Keratinocyte (primary cell): ENCODE results near the gene NDUFA7.
"Not testable (repeated sequence)": the region's sequence is repeated elsewhere in the genome, so short reads cannot be mapped to it uniquely, and the experiment has no call there.

Experiments used
- CTCF ChIP-seq, 3 experiments: IDR thresholded peaks in 1 of 3; conservative IDR thresholded peaks in 1 of 3; optimal IDR thresholded peaks in 1 of 3; 2 replicates in 2 of 3; 3 replicates in 1 of 3; pipeline versions ENCODE3 to v1.5.1; 2011; ENCODE audit warnings: low read length in 3 of 3, mild to moderate bottlenecking in 3 of 3, moderate library complexity in 2 of 3, control low read depth in 1 of 3, inconsistent platforms in 1 of 3; ENCODE audit not compliant: insufficient read depth in 2 of 3; ENCODE audit errors: extremely low read depth in 1 of 3
- EZH2 ChIP-seq: IDR thresholded peaks from one replicate; pipeline ENCODE4 v1.6.1; 2012; ENCODE audit warnings: inconsistent platforms, mild to moderate bottlenecking, low read length, moderate library complexity

- not testable (repeated sequence) for TF ChIP-seq CTCF (optimal IDR thresholded peaks at IDR 0.05 in 1 of 3, IDR thresholded peaks at IDR 0.05 in 1 of 3, conservative IDR thresholded peaks at IDR 0.05 in 1 of 3; ENCODE audit: extremely low read depth in 1 of 3, insufficient read depth in 2 of 3, low read length in 3 of 3); EZH2
Measured at GRCh38 chr19:8349629-8350372, 28.6 kb upstream of the NDUFA7 start.
